HG03520 (cell line): ENCODE results near the gene ISYNA1.

Source experiments
- ATAC-seq: cut with Tn5 transposase; IDR thresholded peaks from one replicate; pipeline ENCODE4 v1.9.1; 2021; ENCODE audit warnings: mild to moderate bottlenecking, moderate library complexity; ENCODE audit not compliant: unreplicated experiment

Gene ISYNA1

GRCh38 chr19:18433015-18433691 is 4.8 kb downstream of the ISYNA1 start:
- ATAC-seq = no peak

DNA sequence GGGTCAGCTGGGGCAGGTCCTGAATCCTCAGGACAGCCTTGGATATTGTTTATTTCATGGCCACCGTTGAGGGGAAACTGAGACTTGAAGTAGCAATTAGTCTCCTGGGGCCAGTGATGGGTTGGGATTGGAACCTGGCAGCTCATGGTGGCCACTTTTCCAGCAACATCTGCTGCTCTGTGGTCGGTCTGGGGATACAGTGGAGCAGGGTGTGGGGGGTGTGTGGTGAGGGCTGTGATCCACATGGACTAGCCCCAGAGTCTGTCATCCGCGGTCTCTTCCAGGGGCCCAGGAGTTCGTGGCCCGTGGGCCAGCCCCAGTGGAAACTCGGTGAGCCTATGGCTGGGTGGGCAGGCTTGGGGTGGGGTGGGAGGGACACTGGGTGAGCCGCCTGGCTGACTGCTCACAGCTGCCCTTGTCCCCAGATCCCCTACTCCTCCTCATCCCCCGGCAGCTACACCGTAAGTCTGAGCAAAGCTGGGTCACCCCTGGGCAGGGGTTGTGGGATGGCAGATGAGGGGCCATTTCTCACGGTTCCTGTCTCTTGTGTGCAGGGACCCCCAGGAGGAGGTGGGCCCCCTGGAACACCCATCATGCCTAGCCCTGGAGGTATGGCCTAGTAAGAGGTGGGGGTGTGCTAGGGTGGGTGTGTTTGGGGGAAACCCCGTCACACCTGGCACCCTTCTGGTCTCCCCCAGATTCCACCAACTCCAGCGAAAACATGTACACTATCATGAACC is 5.5 kb downstream of the ISYNA1 start:
- no peak for ATAC-seq

- no peak for ATAC-seq
Measured at GRCh38 chr19:18431351-18432197, 6.4 kb downstream of the ISYNA1 start.

GRCh38 chr19:18430417-18431144 is 7.4 kb downstream of the ISYNA1 start:
- no peak for ATAC-seq

DNA sequence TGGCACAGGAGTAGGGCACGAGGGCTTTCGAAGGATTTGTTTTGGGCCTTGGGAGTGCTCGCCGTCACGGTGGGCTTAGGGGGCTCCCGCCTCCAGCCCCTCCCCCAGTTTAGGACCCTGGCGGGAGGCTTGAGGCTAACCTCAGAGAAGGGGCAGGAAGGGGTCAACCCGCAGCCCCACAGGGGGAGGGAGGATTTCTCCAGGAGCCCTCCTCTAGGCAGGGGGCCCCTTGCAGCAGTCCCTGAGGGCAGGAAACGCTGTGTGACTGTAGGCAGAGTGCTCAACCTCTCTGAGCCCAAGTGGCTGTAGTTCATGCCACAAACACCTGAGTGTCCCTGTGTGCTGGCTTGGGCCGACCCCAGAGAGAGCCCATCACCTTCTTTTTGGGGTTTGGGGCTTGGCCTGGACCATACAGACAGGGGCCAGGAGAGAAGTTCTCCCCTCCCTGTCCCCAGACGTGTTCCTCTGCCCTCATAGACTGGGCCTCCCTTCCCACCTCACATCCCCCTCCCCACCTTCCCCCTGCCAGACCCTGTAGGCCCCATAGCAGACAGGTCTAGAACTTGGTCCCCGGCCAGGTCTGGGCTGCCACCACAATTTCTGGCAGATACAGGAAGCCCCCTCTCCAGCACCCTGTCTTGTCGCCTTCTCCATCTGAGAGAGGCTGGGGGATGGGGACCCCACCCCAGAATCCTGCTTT is 8.1 kb downstream of the ISYNA1 start:
- ATAC-seq = no peak

- ATAC-seq = peak; percentile 63
Measured at GRCh38 chr19:18428787-18429674, 8.9 kb downstream of the ISYNA1 start.

- no peak for ATAC-seq
Measured at GRCh38 chr19:18428173-18428786, 9.7 kb downstream of the ISYNA1 start.

DNA sequence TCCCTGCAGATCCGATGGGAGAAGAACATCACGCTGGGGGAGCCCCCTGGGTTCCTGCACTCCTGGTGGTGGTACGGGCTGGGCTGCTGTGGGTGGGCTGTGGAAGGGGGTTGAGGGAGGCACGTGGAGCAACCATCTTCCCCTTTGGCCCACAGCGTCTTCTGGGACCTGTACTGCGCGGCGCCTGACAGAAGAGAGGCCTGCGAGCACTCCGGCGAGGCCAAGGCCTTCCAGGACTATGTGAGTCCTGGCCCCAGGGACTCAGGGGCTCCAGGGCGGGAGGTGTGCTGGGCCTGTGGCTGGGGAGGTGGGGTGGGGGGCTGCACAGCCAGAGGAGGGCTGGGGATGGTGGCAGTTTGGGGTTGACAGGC is 10.2 kb downstream of the ISYNA1 start:
- no peak for ATAC-seq

GRCh38 chr19:18427080-18427742 is 10.7 kb downstream of the ISYNA1 start:
- no peak for ATAC-seq

DNA sequence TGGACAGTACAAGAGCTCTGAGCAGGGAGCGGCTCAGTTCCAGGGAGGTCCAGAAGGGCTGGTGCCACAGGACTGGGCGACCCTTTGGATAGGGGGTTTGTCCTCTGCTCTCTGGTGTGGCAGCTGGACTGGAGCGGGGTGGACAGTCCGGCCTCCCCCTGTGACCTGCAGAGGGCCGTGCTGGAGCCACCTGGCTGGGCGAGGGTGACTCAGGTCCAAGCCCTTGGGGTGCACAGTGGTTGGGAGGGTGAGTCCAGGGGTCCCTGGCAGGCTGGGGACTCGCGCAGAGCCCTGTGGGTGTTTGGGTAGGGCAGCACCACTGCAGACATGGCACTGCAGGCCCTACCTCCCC is 11.5 kb downstream of the ISYNA1 start:
- ATAC-seq = no peak

- ATAC-seq = no peak
Measured at GRCh38 chr19:18425515-18426415, 12.2 kb downstream of the ISYNA1 start.

DNA sequence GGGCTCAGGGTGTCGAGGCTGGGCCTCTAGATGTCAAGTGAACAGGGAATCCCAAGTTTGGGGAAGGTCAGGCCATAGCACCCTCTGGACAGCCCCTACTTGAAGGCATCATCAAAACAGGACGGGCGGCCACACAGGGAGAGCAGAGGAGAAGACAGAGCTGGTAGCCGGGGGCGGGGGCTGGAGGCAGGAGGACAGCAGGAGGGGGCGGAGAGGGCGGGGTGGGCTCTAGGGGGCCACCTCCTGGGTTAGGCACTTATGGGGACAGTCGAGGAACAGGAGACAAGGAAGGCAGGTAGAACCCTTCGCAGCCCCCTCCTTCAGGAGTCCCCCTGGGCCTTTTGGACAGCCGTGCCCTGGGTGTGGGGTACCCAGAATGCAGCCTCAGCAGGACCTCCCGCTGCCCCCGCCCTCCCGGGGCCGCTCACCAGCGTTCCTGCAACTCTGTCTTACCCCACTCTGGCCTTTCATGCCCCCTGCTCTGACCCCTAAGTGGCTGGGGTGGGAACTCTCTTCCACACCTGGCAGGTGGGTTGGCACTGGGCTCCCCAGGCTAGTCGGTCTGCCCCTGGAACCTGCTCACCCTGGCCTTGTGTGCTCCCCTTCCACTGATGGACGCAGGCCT is 12.9 kb downstream of the ISYNA1 start:
- no peak for ATAC-seq

- ATAC-seq = no peak
Measured at GRCh38 chr19:18424122-18424889, 13.6 kb downstream of the ISYNA1 start.

DNA sequence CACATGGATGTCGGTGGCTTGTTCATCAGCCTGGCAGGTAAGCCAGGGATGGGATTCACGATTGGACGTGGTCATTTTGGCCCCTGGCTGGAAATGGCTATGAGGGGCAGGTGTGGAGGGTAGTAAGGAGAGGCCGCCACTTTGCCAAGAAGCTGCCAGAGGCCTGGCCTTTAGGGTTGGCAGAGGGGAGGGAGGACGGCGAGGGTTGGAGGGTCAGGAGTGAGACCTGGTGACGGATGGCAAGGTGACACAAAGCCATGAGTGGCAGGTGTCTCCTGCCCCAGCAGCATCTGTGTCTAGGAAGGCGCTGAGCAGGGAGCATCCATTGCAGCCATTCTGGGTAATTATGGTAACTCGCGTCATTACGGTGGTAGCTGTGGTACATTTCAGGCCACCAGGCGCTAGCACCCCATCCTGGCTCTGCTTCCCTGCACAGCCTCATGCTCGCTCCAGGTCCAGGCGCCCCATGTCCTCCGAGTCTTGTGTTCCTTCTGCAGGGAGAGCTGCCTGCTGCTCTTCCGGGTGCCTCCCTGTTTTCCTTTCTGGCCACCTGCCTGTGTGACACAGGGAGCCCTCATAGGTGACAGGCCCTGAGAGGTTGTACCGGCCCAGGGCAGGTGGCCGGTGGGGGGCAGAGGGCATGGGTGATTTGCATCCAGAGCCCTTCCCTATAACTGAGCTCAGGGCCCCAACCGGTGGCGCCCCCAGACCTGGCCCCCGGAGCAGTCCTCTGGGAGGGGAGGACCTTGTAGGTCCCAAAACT is 14.5 kb downstream of the ISYNA1 start:
- ATAC-seq = no peak

- ATAC-seq = no peak
Measured at GRCh38 chr19:18422530-18423191, 15.3 kb downstream of the ISYNA1 start.
